Breast epithelium (tissue), 3 donors: ENCODE measurements around the gene LY6G5B.

Experiments
- POLR2A ChIP-seq: fragments of 450-650 bp; IDR thresholded peaks from one replicate; pipeline ENCODE4 v1.6.1; 2016; ENCODE audit warnings: antibody characterized with exemption, mild to moderate bottlenecking, moderate library complexity
- POLR2AphosphoS5 ChIP-seq, 3 donors: sonication (generic); formaldehyde crosslinking; IDR thresholded peaks; one replicate each; pipeline ENCODE4 v1.6.1; 2017; ENCODE audit warnings: antibody characterized with exemption in 3 of 3
- TF ChIP-seq, protein P1 (sequence below), 3 donors: fragments of 450-650 bp; IDR thresholded peaks; one replicate each; pipeline ENCODE4 v1.5.1; 2016 to 2017; ENCODE audit warnings: antibody characterized with exemption in 3 of 3, mild to moderate bottlenecking in 3 of 3, moderate library complexity in 3 of 3

DNA sequence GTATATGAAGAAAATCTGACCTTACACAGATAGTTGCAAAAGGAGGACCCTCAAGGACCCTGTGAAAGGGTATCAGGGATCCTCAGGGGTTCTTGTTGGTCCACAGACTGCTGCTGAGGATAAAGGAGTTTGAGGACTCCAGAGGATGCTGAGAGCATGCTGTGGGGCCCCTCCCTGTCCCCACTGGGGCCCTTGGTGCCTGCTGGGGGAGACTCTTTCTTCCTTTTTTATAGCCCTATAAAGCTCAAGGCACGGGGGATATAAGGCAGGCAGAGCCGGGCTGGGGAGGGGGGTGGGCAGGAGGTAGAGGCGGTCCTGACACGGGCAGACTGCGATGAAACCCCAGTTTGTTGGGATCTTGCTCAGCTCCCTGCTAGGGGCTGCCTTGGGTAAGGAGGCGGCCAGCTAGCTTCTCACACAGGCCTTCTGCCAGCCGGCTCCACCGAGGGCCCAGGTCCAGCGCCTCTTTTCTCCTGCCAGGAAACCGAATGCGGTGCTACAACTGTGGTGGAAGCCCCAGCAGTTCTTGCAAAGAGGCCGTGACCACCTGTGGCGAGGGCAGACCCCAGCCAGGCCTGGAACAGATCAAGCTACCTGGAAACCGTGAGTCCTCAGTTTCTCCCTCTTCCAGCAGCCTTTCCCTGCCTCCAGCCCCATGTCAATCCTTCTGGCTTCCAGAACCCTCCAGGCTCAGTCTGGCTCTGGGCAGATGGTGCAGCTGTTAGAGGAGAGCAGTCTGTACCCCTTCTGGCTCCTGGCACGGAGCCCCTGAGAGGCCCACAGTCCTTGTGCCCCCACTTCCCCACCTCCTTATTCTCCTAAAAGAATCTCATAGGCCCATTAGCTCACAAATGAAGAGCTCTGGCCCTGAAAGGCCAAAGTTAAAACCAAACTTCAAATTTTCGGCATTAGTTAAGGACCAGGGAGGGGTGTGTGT, 45.5 kb downstream of the LY6G5B start, which contains the start of gene LY6G6D:
- TF ChIP-seq POLR2A (no peak), POLR2AphosphoS5 (IDR thresholded peaks at IDR 0.05) (no peak)
- TF ChIP-seq, protein P1, sequence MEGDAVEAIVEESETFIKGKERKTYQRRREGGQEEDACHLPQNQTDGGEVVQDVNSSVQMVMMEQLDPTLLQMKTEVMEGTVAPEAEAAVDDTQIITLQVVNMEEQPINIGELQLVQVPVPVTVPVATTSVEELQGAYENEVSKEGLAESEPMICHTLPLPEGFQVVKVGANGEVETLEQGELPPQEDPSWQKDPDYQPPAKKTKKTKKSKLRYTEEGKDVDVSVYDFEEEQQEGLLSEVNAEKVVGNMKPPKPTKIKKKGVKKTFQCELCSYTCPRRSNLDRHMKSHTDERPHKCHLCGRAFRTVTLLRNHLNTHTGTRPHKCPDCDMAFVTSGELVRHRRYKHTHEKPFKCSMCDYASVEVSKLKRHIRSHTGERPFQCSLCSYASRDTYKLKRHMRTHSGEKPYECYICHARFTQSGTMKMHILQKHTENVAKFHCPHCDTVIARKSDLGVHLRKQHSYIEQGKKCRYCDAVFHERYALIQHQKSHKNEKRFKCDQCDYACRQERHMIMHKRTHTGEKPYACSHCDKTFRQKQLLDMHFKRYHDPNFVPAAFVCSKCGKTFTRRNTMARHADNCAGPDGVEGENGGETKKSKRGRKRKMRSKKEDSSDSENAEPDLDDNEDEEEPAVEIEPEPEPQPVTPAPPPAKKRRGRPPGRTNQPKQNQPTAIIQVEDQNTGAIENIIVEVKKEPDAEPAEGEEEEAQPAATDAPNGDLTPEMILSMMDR (IDR thresholded peaks at IDR 0.05) = no peak
